Tibial artery (tissue), 4 donors: Measurements from ENCODE around the gene MAML2.

ENCODE experiments used
- DNase-seq, 2 donors: peaks; one replicate each; pipeline ENCODE4 v3.0.0-alpha.2; 2019
- H3K27ac ChIP-seq, 2 donors: fragments of 200-600 bp; sonication (generic) in 1 of 2; 1 replicate in 1 of 2; 2 replicates in 1 of 2; pipeline ENCODE4 v1.5.1; 2018 to 2019; ENCODE audit warnings: mild to moderate bottlenecking in 1 of 2
- H3K27me3 ChIP-seq, 2 donors: fragments of 200-600 bp; sonication (generic) in 1 of 2; one replicate each; pipeline versions ENCODE4 v1.5.1 to v1.6.0; 2016 to 2019
- H3K36me3 ChIP-seq, 3 donors: fragments of 200-600 bp; sonication (generic) in 2 of 3; one replicate each; pipeline ENCODE4 v1.5.1; 2016 to 2019; ENCODE audit warnings: mild to moderate bottlenecking in 2 of 3
- H3K4me1 ChIP-seq, 4 donors: fragments of 200-600 bp; sonication (generic) in 2 of 4; 1 replicate in 3 of 4; 2 replicates in 1 of 4; pipeline ENCODE4 v1.5.1; 2016 to 2019
- H3K4me3 ChIP-seq, 2 donors: fragments of 200-600 bp; sonication (generic) in 1 of 2; 1 replicate in 1 of 2; 2 replicates in 1 of 2; pipeline ENCODE4 v1.5.1; 2018 to 2019; ENCODE audit warnings: mild to moderate bottlenecking in 2 of 2
- H3K9me3 ChIP-seq, 3 donors: fragments of 200-600 bp; sonication (generic) in 1 of 3; one replicate each; pipeline ENCODE4 v1.5.1; 2016 to 2019
- intact Hi-C: fragments of 100-400 bp; cut with DNase I; formaldehyde crosslinking; loops from one replicate; pipeline ENCODE4 v1.15.0; 2023; ENCODE audit warnings: low total_unique reads
- TF ChIP-seq, protein P1 (sequence below), 2 experiments: fragments of 200-600 bp in 1 of 2; fragments of 450-650 bp in 1 of 2; IDR thresholded peaks; one replicate each; pipeline ENCODE4 v1.5.1; 2017 to 2019; ENCODE audit warnings: antibody characterized with exemption in 2 of 2, mild to moderate bottlenecking in 1 of 2, moderate library complexity in 1 of 2

Gene MAML2

DNA sequence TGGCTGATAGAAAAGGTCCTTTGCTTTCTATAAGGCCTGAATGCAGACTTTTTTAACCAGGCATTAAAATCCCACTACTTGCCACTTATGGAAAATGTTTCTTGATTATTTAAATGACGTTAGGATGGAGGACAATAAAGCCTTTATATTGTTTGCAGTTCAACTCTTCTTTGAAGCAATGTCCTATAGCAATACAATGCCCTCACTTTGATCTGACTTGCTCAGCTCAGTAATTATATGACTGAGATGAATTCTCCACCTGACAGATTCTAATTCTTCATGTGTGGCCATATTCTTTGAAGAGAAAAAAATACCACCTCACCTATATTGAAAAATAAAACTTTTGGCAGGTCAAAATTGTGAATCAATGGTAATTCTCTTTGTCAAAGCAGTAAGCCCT, 237.1 kb downstream of the MAML2 start:
- peaks cover 0 to 36% (median 11%) of the 10 kb centered on the region in 4 donors for H3K4me1 ChIP-seq
- H3K27ac ChIP-seq, result no peak overlapping the region
- no peaks in the 10 kb centered on the region for H3K9me3 ChIP-seq
- no peak for DNase-seq
- intact Hi-C loops, result no loop called here
- H3K27me3 ChIP-seq, result no peaks in the 10 kb centered on the region
- H3K36me3 ChIP-seq, result no peaks in the 10 kb centered on the region
- H3K4me3 ChIP-seq, result no peak overlapping the region
- TF ChIP-seq, protein P1, sequence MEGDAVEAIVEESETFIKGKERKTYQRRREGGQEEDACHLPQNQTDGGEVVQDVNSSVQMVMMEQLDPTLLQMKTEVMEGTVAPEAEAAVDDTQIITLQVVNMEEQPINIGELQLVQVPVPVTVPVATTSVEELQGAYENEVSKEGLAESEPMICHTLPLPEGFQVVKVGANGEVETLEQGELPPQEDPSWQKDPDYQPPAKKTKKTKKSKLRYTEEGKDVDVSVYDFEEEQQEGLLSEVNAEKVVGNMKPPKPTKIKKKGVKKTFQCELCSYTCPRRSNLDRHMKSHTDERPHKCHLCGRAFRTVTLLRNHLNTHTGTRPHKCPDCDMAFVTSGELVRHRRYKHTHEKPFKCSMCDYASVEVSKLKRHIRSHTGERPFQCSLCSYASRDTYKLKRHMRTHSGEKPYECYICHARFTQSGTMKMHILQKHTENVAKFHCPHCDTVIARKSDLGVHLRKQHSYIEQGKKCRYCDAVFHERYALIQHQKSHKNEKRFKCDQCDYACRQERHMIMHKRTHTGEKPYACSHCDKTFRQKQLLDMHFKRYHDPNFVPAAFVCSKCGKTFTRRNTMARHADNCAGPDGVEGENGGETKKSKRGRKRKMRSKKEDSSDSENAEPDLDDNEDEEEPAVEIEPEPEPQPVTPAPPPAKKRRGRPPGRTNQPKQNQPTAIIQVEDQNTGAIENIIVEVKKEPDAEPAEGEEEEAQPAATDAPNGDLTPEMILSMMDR (IDR thresholded peaks at IDR 0.05), result no peak

GRCh38 chr11:96105197-96105895, 237.6 kb downstream of the MAML2 start:
- H3K9me3 ChIP-seq, result no peaks in the 10 kb centered on the region
- TF ChIP-seq, protein P1 (IDR thresholded peaks at IDR 0.05), result no peak
- intact Hi-C loops, result no loop called here
- H3K4me1 ChIP-seq, result peaks cover 0 to 36% (median 11%) of the 10 kb centered on the region in 4 donors
- H3K27me3 ChIP-seq, result no peaks in the 10 kb centered on the region
- H3K27ac ChIP-seq, result no peak overlapping the region
- H3K36me3 ChIP-seq, result no peaks in the 10 kb centered on the region
- H3K4me3 ChIP-seq, result no peak overlapping the region
- no peak for DNase-seq

DNA sequence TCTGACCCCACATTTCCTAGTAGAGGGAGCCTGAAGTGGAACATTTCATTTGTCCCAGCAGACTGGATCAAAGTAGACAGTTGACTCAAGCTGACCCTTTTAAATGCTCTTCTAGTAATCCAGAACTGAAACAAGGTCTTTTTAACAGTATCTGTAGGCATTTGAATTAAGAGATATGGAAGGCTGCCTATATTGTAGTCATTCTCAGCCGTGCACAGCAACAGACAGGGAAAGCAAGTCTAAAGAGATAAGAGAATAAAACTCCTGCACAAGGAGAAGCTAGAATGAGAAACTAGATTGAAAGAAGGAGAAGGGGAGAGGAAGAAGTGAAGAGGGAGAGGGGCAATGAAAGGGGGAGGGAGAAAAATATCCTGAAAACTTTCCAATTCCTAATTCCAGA, 238.5 kb downstream of the MAML2 start:
- TF ChIP-seq, protein P1 (IDR thresholded peaks at IDR 0.05), result no peak
- no peak overlapping the region for H3K4me3 ChIP-seq

GRCh38 chr11:96103721-96104120, 239.3 kb downstream of the MAML2 start:
- no peaks in the 10 kb centered on the region for H3K36me3 ChIP-seq
- no peaks in the 10 kb centered on the region for H3K27me3 ChIP-seq
- no peak overlapping the region for H3K4me3 ChIP-seq
- H3K27ac ChIP-seq, result no peak overlapping the region
- no peak for DNase-seq
- H3K4me1 ChIP-seq, result peaks cover 0 to 44% (median 19%) of the 10 kb centered on the region in 4 donors
- intact Hi-C loops, result no loop called here
- no peaks in the 10 kb centered on the region for H3K9me3 ChIP-seq
- TF ChIP-seq, protein P1 (IDR thresholded peaks at IDR 0.05), result no peak

More for the DNA sequence above, 238.5 kb downstream of the MAML2 start:
- intact Hi-C loops, result no loop called here
- no peaks in the 10 kb centered on the region for H3K36me3 ChIP-seq
- H3K27me3 ChIP-seq, result no peaks in the 10 kb centered on the region
- H3K27ac ChIP-seq, result no peak overlapping the region
- no peak for DNase-seq
- no peaks in the 10 kb centered on the region for H3K9me3 ChIP-seq
- peaks cover 0 to 37% (median 13%) of the 10 kb centered on the region in 4 donors for H3K4me1 ChIP-seq

DNA sequence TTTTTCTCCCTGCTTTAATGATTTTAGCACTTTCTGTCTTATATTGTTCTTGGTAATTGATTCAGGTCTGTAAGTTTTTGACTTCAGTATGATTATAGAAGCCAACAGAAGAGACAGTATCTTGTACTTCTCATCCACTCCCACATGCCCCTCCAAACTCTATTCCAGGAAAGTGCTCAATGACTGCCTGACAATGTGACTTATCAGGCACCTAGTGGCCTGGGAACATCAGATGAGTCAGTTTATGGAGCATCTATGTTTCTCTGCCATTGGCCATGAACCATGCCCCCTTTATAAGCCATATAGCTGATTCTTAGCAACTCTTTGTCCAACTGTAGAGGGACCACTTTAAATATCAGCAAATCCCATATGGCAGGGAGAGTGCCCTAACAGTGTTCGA, 239.9 kb downstream of the MAML2 start:
- Histone ChIP-seq H3K4me3 (no peak overlapping the region), H3K27ac (peak overlapping the region in 1 of 2 donors; percentile 11), H3K4me1 (peaks cover 0 to 51% (median 25%) of the 10 kb centered on the region in 4 donors), H3K9me3 (no peaks in the 10 kb centered on the region), H3K36me3 (no peaks in the 10 kb centered on the region), H3K27me3 (no peaks in the 10 kb centered on the region)
- TF ChIP-seq, protein P1 (IDR thresholded peaks at IDR 0.05), result no peak
- no peak for DNase-seq
- intact Hi-C loops, result no loop called here
